Activated CD4-positive, alpha-beta T cell treated with anti-CD3 and anti-CD28 coated beads, Interleukin-2, amount 50 U/mL, for 4 hours (primary cell): ENCODE measurements around the gene KRT24.
"Not testable (repeated sequence)": the region's sequence is repeated elsewhere in the genome, so short reads cannot be mapped to it uniquely, and the experiment has no call there.

ENCODE experiments used
- DNase-seq, 2 experiments: peaks; one replicate each; pipeline ENCODE4 v3.0.0-alpha.2; 2020

The KRT24 gene

GRCh38 chr17:40703652-40704051 lies at the start of gene KRT24:
KRT24 (minus strand) TSS chr17:40703752; CDS start chr17:40703693, 59 bp downstream.
- no peak for DNase-seq

- no peak for DNase-seq
Measured at GRCh38 chr17:40751065-40751464, 47.5 kb upstream of the KRT24 start.

GRCh38 chr17:40750391-40750790 lies 46.8 kb upstream of the KRT24 start:
- no peak for DNase-seq

GRCh38 chr17:40748666-40749065 lies 45.1 kb upstream of the KRT24 start:
- not testable (repeated sequence) for DNase-seq

- no peak for DNase-seq
Measured at GRCh38 chr17:40738553-40738952, 35.0 kb upstream of the KRT24 start.

- DNase-seq = no peak
Measured at GRCh38 chr17:40735016-40735415, 31.5 kb upstream of the KRT24 start.

GRCh38 chr17:40734018-40734417 lies 30.5 kb upstream of the KRT24 start:
- no peak for DNase-seq

- no peak for DNase-seq
Measured at GRCh38 chr17:40730970-40731369, 27.4 kb upstream of the KRT24 start.

GRCh38 chr17:40727447-40728231 lies 24.1 kb upstream of the KRT24 start:
- DNase-seq = no peak

GRCh38 chr17:40726919-40727318 lies 23.4 kb upstream of the KRT24 start:
- DNase-seq = no peak

GRCh38 chr17:40724656-40725055 lies 21.1 kb upstream of the KRT24 start:
- DNase-seq = no peak

- DNase-seq = no peak
Measured at GRCh38 chr17:40722241-40722640, 18.7 kb upstream of the KRT24 start.

GRCh38 chr17:40720899-40721298 lies 17.3 kb upstream of the KRT24 start:
- DNase-seq = no peak

- DNase-seq = no peak
Measured at GRCh38 chr17:40718930-40719329, 15.4 kb upstream of the KRT24 start.

- DNase-seq = no peak
Measured at GRCh38 chr17:40717776-40718175, 14.2 kb upstream of the KRT24 start.

GRCh38 chr17:40714473-40714872 lies 10.9 kb upstream of the KRT24 start:
- DNase-seq = no peak

GRCh38 chr17:40707745-40708144 lies 4.2 kb upstream of the KRT24 start:
- no peak for DNase-seq

- no peak for DNase-seq
Measured at GRCh38 chr17:40705584-40705983, 2.0 kb upstream of the KRT24 start.

- DNase-seq = no peak
Measured at GRCh38 chr17:40702271-40702670, 1.3 kb downstream of the KRT24 start.

- DNase-seq = no peak
Measured at GRCh38 chr17:40699853-40700252, 3.7 kb downstream of the KRT24 start.

GRCh38 chr17:40699371-40699770 lies 4.2 kb downstream of the KRT24 start:
- no peak for DNase-seq

GRCh38 chr17:40697297-40697696 lies 6.3 kb downstream of the KRT24 start:
- no peak for DNase-seq

- DNase-seq = no peak
Measured at GRCh38 chr17:40696651-40697072, 6.9 kb downstream of the KRT24 start.

- DNase-seq = no peak
Measured at GRCh38 chr17:40695874-40696472, 7.6 kb downstream of the KRT24 start.

GRCh38 chr17:40694584-40694983 lies 9.0 kb downstream of the KRT24 start:
- no peak for DNase-seq
